SK-MEL-5 (cell line): ENCODE measurements around the gene ANKRD6. TPM values are rescaled to one million over a fixed set of nuclear protein-coding genes. Genes with fewer than 3 reads are reported as not detected.

ENCODE experiments used
- DNase-seq: peaks from one replicate; pipeline ENCODE4 v3.0.0-alpha.2; 2016; ENCODE audit warnings: low read depth, low spot score
- in situ Hi-C: cut with HindIII; loops from 2 replicates; pipeline ENCODE4 v1.10.0; 2016; ENCODE audit warnings: low sequenced_read_pairs, high pct_unique_total_duplicates, low pct_unique_long_range_greater_than_20kb
- total RNA-seq: library from RNA; depleted of rRNA; stranded (reverse); fragments of >200 nt; shearing (Covaris generic); gene quantifications from 2 replicates; pipeline ENCODE4 v1.2.3, GENCODE V29; 2014

ANKRD6 gene
- total RNA-seq, 1 experiment from 2014 or later: 19.3 TPM

DNA sequence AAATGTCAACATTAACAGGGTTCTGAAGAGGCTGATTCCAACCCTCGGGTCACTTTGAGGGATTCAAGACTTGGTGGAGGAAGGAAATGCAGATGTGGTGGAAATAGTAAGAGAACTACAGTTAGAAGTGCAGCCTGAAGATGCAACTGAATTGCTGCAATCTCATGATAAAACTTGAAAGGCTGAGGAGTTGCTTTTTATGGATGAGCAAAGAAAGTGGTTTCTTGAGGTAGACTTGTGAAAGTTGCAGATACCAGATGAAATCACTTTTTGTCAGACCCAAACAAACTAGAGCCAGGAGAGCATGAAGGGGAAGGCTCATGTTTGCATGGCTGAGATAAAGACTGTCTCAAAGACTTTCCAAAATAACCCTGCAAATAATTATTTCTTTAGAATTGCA lies 16.2 kb downstream of the ANKRD6 start:
- in situ Hi-C loops: loop anchor here (25.0 kb wide), 1 partner anchor 188 kb away; the partner anchor contains the start of gene LYRM2
- no peak for DNase-seq

DNA sequence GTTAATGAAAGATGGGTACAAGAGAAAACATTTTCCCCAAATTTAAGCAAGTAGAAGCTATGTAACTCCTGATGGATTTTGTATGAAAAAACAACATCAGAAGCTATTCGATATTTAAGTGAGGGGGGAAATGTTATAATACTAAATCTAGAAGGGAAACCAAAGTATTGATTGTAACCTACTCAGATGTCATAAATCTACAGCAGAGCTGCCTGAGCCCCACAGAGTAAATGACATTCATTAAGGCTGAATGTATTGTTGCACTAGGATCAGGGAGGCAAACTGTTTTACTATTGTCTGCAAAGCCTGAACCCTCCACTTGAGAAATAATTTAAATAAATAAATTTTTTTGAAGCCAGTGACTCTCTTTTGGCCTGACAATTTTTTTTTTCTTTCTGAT lies 19.3 kb downstream of the ANKRD6 start:
- in situ Hi-C loops: no loop called here
- no peak for DNase-seq

DNA sequence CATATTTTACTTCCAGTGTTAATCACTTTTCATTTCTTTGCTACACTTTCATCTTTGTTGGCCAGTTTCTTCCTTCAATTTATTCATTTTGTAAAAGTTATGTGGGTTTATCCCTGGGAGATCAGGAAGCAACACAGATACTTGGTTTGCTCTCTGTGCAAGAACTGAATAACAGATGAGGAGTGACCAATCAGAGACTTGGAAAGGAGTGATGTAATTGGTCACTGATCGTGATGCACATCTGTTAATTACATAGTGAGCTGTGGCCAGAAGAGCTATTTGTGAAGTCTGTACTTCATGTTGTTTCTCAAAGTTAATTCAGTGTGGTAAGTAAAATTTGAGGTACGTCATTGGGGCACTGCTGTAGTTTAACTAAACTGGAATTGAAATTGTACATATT lies 21.3 kb downstream of the ANKRD6 start:
- peak; percentile 37 for DNase-seq
- in situ Hi-C loops: no loop called here

DNA sequence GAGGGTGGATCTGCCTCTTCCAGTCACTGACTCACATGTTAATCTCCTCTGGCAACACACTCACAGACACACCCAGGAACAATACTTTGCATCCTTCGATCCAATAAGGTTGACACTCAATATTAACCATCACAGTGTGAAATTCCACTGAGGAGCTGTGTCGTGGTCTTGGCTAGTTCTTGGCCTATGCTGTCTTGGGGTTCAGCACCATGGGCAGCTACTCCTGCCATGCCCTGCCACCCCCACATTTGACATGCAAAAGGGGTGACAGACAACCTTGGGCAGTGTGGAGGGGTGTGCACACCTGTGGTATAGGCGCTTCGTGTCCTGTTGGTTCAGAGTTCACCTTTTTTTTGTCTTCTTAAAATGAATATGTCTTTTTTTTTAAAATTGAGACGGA lies 25.8 kb downstream of the ANKRD6 start:
- DNase-seq: no peak
- in situ Hi-C loops: no loop called here

DNA sequence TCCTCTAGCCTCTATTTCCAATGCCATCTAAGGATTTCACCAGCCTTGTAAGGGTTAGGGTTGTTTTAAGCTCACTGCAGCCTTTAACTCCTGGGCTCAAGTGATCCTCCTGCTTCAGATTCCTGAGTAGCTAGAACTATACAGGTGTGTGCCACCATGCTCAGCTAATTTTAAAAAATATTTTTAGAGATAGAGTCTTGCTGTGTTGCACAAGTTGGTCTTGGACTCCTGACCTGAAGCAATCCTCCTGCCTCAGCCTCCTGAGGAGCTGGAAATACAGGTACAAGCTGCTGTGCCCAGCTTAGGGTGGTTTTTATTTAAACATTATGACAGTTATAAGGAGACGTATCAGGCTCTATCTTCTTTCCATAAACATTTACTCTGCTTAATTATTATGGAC lies 26.5 kb downstream of the ANKRD6 start:
- in situ Hi-C loops: no loop called here

GRCh38 chr6:89460713-89461112 lies 27.8 kb downstream of the ANKRD6 start:
- in situ Hi-C loops: no loop called here
- DNase-seq: no peak

More for the DNA sequence above, 26.5 kb downstream of the ANKRD6 start:
- no peak for DNase-seq

DNA sequence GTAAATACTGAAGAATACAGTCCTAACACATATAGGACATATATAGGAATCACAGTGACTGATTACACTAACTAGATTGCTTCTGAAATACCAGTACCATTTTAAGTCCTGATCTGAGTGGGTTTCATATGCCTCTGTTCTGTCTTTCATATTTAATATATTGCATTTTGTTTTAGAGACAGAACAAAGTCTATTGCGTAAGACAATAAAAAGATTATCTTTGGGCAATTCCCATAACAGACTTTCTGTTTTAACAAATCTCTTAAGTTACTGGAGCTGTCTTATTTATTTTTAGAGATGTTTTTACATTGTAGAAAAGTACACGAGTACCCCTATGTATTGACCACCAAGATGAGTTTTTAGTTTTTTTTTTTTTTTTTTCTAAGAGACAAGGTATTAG lies 29.6 kb downstream of the ANKRD6 start:
- no peak for DNase-seq
- in situ Hi-C loops: no loop called here

DNA sequence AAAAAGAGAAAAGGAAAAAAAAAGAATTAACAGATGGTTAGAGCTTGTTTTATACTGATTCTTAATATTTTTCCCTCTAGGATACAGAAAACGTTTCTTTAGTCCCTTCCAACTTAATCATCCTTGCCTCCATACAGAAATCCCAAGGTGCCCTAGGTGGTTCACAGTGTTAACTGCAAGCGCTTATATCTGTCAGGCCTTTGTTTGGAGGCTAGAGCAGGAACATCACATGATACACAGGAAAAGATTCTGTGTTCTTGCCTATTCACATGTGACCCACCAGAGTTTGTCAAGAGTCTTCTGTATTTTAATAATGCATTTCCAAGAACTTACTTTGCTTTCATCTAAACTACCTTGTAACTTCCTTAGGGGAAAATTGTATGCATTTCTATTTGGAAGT lies 31.3 kb downstream of the ANKRD6 start:
- in situ Hi-C loops: no loop called here
- DNase-seq: peak; percentile 82

DNA sequence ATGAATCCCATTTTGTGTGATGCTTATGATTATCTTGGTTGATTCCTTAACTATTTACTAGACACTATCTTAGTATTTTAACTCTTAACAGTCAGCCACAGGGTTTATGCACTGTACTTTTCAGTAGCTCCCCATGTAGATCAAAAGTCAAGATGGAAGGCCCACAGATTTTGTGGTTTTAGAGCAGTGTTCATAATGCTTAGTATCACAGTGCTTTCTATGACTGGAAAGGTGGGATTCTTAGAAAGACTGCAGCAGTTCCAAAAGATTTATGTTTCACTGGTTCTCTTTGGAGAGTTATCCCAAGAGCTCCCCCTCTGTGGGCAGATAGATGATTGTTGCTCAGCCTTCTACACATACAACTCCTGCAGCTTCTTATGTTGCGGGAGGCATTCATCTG lies 34.5 kb downstream of the ANKRD6 start:
- DNase-seq: no peak
- in situ Hi-C loops: no loop called here

DNA sequence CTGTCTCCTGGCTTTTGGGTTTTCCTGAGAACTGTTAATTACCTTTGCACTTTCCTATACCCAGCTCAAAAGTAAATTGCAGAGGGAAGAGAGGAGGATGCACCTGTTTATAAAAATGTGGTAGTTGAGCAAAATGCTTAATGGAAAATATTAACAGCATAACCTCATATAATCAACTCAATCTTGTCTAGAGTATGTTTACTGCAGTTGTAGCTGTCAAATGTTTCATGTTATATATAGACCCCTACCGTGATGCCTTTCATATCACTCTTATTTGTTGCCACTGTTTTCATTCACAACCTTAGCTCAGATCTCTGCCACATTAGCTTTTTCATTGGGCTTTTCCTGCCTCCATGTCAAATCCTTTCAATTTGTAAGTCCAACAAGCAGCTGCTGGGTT lies 36.0 kb downstream of the ANKRD6 start:
- in situ Hi-C loops: no loop called here
- no peak for DNase-seq

DNA sequence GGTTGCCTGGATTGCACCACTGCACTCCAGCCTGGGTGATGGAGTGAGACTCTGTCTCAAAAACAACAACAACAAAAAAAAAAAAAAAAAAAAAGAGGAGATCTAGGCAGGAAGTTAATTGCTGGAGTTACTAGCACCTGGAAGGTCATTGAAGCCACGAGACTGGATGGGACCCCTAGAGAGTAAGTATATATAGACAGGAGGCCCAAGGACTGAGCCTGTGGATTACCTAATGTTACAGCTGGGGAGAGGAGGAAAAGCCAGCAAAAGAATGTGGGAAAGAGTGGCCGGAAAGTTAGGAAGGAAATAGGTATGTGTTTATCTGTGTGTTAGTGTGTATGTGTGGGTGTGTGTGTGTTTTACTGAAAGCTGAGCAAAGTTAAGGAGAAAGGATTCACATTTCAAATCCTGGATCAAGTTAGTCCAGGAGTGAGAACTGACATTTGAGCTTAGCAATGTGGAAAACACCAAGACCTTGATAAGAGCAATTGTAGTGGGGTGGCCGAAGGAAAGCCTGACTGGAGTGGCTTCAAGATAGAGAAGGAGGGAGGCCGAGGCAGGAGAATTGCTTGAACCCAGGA lies 38.4 kb downstream of the ANKRD6 start:
- in situ Hi-C loops: no loop called here
- no peak for DNase-seq

DNA sequence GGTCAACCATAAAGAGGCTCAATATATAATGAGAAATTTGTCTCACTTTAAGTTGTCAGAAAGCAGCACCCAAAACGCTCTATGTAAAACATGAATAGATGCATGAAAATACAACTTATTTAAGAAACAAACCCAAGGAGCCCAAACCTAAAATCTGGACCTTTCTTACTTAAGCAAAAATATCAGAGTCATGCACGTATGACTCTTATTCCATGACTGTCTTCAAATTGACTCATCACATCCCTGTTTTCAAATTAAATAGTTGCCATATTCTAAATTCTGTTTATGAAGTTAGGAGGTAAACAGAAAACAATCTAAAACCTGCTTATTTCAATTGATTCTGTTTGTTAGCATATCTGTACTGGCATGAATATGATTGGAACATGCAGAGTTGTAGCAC lies 42.1 kb downstream of the ANKRD6 start:
- DNase-seq: no peak
- in situ Hi-C loops: no loop called here

- in situ Hi-C loops: no loop called here
- peak; percentile 56 for DNase-seq
Measured at GRCh38 chr6:89475634-89476033, 42.7 kb downstream of the ANKRD6 start.

DNA sequence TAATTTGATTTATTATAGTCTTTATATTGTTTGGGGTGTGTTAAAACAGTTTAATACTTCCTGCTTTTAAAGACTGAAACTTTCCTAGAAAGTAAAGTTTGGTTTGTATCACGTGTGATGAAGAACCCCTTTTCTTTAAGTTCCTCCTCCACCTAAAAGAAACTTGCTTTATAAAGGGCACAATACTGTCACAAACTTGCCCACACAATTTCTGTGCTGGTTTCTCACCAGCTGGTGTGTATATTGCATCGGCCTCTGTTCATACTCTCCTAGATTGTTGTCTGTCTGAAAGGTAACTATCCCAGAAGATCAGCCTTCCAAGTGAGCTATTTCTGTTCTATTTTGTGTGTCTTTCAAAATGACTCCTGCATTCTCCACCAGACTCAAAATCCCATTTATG lies 46.9 kb downstream of the ANKRD6 start:
- no peak for DNase-seq
- in situ Hi-C loops: no loop called here

DNA sequence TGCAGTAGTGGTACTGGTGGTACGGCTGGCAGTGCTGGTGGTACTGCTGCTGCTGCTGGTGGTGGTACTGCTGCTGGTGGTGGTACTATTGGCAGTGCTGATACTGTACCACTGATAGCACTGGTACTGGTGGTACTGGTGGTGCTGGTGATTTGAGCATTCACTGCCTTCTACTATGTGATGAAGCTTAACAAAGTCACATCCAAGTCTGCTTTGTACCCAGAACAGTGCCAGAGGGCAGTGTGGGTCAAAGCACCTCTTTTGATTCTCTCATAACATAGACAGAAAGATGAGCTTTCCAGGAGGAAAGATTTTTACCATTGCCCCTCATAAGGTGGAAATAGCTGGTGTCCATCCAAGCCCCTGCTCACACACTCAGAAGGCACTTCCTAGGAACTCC lies 48.7 kb downstream of the ANKRD6 start:
- no peak for DNase-seq
- in situ Hi-C loops: no loop called here

DNA sequence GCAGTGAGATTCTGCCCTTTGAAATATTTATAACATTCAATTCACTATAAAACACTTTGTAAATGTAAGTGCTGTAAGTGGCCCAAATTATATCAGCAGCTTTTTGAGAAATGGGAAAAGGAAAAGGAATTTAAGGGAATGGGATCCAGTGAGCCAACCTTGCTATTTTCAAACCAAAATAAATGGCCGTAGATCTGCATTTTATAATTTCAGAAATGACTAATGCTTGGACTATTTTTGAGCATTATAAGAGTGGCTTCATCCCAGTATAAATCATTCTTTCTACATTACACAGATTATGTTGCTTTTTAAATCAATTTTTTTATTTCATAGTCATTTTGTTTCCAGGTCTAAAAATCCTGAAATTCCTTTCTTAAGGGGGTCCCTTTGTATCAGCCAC lies 49.2 kb downstream of the ANKRD6 start:
- DNase-seq: no peak
- in situ Hi-C loops: no loop called here

- in situ Hi-C loops: no loop called here
- no peak for DNase-seq
Measured at GRCh38 chr6:89483111-89483720, 50.3 kb downstream of the ANKRD6 start.

DNA sequence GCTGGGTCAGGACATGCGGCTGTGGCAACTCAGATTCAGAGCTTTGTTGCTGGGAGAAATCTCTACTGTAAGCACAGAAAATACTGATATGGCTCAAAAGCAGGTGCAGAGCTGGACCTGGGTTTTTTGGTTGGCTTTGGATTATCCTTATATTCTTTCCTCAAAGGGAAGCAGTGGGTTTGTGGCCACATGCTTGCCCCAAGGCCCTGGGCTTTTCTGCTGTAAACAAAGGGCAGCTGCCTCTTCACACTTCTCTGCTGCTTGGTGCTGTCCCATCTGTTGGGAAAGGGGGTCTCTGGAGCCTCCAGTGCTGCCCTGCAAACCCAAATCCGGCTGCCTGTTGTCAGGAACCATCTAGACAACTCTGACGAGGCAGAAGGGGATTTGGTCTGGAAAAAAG lies 52.4 kb downstream of the ANKRD6 start:
- in situ Hi-C loops: no loop called here

DNA sequence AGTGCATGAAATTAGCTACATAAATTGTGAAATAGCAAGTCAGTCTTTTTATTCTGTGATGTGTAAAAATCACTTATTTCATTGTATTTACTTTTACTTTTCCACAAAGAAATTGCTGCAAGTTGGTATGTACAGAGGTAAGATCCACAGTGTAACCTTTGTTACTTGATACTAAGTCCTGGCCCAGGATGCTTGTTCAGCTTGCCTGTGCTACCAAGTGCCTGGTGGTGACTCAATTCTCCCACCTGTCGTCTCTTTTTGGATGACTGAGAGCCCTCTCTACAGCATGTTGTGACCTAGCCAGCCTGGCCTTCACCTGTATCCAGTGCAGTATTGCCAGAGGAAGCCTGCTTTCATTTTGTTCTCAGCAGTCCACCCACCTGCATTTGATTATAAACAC lies 54.9 kb downstream of the ANKRD6 start:
- DNase-seq: no peak
- in situ Hi-C loops: no loop called here

More for the DNA sequence above, 52.4 kb downstream of the ANKRD6 start:
- no peak for DNase-seq

DNA sequence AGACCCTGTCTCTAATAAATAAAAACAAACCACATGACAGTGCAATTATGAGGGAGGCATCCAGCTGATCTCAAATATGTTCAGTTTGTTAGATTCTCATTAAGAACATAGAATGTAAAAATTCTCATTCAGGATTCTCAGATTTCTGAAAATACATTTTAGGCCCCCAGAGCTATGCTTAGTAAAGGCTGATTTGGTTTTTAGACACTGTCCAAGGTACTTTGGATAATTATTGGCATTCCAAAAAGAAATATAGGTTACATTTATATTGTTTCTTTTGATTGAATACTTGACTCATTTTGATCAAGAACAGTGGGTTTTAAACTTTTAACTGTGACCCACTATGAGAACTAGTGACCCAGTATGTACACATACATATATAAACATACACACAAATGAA lies 55.5 kb downstream of the ANKRD6 start:
- no peak for DNase-seq
- in situ Hi-C loops: no loop called here
